T-helper 22 cell (primary cell): ENCODE measurements around the gene C16orf87.
"Not testable (repeated sequence)": the region's sequence is repeated elsewhere in the genome, so short reads cannot be mapped to it uniquely, and the experiment has no call there.

Experiments
- DNase-seq: peaks from one replicate; pipeline ENCODE4 v3.0.0-alpha.2; 2020; ENCODE audit warnings: low read depth

C16orf87 gene

DNA sequence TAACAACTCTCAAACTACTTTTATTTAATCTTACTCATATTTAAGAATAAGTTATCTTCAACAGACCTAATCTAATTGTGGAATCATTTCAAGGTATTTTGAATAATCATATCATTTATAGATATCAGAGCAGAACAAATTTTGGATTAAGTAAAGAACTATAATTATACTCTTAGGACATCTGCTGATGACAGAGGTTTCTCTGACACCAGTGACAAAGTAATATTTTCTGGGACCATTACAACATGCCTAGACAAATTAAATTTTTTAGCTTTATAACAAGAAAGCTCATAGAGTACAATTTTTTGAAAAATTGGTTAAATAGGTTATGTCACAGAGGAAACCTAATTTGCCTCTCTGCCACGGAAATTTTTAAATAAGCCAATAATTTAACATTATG is 30.5 kb downstream of the C16orf87 start:
- DNase-seq, result no peak

DNA sequence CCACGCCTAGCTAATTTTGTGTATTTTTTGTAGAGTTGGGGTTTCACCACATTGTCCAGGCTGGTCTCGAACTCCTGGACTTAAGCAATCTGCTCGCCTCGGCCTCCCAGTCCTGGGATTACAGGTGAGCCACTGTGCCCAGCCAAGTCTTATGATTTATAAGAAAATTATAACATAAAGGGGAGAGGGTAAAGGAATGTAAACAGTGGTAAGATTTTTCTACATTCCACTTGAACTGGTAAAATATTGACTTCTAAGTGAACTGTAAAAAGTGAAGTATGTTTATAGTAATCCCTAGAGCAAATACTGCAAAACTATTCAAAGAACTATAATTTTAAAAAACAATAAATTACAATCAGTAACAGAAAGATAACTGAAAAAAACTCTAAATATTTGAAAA is 33.5 kb downstream of the C16orf87 start:
- DNase-seq, result no peak

DNA sequence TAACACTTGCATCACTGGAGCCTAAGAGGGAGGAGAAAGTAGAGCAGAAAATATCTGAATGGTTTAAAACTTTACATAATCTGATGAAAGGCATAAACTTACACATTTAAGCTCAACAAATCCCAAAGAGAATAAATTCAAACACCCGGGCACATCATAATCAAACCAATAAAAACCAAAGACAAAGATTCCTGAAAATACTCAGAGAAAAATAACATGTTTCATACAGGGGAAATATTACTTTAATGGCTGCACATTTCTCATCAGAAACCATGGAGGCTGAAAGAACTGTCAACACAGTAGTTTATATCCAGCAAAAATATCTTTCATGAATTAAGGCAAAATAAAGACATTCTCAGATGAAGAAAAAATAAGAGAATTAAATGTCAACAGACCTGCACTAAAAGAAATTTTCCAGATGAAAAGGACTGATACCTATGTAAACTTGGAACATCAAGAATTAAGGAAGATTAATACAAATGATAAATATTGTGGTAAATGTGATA is 34.2 kb downstream of the C16orf87 start:
- DNase-seq, result no peak

- no peak for DNase-seq
Measured at GRCh38 chr16:46793841-46794240, 37.1 kb downstream of the C16orf87 start.

DNA sequence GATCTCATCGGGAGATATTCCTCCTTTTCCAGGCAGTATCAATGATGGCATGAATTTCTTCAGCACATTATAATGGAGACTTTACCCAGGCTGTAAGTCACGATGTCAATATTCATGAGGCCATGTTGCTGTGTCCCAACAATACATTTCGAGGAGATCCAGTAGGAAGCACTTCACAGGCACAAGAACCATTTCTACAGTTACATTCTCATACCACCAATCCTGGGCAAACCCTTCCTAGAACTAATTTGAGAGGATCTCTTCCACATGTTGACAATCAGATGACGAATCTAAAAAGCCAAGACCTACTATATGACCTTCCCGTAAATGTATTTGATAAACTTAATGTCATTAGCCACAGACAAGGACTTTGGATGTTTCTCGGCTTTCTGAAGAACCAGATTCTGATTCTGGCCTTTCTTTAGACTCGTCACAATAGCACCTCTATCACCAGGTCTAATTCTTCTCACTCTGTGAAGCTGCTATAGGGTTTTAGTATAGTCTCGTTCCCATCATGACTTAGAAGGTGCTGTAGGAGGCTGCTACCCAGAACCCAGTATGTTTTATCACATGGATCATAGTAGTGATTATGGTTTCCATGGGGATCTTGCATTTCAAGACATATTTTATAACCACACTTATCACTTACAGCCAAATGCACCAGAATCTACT is 40.2 kb downstream of the C16orf87 start:
- no peak for DNase-seq

DNA sequence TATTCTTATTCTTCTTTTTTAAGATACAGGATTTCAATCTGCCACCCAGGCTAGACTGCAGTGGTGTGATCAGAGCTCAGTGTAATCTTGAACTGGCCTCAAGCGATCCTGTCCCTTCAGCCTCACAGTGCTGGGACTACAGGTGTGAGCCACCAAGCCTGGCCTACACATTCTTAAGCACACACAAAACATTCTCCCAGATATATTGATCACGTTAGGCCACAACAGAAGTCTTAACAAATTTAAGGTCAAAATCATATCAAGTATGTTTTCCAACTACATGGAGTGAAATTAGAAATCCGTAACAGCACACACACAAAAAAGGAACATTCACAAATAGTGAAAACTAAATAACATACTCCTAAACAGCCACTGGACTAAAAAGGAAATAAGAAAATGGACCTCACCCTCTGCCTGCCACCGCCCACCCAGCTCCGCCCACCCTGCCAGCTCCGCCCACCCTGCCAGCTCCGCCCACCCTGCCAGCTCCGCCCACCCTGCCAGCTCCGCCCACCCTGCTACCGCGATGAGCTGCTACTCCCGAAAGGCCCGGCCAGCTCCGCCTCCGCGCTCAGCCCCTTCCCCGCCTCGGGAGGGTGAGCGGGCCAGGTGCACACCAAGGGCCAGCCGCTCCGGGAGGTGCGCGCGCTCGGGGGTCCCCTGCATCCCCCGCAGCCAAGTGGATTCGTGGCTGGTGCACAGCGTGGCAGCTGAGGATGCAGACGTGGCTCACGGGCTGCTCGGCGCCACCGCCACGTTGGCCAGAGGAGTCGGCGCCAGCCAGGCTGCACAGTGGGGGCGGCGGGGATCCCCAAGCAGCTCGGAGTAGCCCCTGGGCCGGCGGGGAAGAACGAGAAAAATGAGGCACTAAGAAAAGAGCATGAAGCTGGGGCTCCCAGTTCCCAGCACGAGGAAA is 41.2 kb downstream of the C16orf87 start:
- peak; percentile 68 for DNase-seq

GRCh38 chr16:46788891-46789474 is 42.0 kb downstream of the C16orf87 start:
- DNase-seq, result no peak

DNA sequence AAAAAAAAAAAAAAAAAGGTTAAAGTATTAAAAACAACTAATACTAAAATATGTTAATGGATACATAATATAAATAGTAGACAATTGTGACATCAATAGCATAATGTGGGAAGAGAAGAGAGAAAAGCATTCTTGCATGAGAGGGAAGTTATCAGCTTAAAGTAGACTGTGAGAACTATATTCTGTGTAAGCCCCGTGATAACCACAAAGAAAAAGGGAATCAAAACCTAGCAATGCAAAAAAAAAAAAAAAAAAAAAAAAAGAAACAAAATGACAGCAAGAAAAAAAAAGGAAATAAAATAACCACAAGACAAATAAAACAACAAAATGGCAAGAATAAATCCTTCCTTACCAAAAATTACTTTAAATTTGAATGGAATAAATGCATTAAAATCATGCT is 43.1 kb downstream of the C16orf87 start:
- DNase-seq, result no peak

DNA sequence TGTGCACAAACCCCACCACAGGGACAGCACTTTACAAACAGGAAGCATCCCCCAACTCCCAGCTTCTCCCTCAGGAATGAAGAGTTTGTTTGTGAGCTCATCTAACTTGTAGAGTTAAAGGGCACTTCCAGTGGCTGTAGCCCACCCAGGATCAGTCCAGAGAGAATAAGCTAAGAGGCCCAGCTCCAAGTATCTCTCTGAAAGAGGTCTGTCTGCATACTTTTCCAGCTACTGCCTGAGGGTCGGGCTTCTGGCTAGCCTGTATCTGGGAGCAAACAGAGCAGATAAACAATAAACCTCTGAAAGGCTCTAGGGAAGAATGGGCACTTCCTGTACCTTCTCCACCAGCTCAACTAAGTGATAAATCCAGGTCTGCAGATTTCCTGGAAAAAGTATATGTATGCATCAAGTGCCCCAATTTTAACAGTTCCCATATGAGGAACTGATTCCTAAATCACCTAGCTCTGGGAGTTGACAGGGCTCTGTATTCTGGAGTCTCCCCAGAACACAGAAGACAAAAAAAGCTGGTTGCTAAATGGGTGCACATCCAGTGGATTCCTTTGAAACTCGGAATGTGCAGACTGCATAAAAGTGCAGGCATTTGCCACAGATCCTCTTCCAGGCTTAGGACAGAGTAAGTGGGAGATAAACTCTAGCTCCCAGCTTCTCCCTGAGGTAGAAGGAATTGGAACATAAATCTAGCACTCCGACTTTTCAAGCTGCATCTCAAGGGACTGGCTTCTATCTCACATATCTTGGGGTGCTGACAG is 45.7 kb downstream of the C16orf87 start:
- DNase-seq, result no peak

DNA sequence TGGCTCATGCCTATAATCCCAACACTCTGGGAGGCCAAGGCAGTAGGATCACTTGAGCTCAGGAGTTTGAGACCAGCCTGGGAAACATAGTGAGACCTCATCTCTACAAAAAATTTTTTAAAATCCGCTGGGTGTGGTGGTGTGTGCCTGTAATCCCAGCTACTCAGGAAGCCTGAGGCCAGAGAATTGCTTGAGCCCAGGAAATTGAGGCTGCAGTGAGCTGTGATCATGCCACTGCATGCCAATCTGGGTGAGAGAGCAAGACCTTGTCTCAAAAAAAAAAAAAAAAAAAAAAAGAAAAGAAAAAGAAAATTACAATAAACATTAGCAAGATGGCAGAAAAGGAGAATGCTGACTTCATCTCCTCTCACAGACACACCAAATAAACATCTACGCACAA is 46.4 kb downstream of the C16orf87 start:
- DNase-seq, result not testable (repeated sequence)

- no peak for DNase-seq
Measured at GRCh38 chr16:46783800-46784199, 47.2 kb downstream of the C16orf87 start.

DNA sequence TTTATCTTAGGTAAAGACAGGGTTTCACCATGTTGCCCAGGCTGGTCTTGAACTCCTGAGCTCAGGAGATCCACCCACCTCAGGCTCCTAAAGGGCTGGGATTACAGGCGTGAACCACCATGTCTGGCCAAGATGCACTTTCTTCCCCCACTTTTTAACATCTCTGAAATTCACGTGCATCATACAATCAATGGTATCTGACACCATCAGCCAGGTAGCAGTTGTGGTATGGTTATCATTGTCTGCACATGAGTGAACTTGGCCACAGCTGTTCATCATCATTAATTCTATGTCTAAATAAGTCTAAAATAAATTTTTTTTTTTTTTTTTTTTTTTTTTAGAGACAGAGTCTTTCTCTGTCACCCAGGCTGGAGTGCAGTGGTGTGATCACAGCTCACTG is 48.7 kb downstream of the C16orf87 start:
- DNase-seq, result no peak

- DNase-seq, result no peak
Measured at GRCh38 chr16:46777804-46778203, 53.2 kb downstream of the C16orf87 start.

GRCh38 chr16:46775214-46775613 is 55.8 kb downstream of the C16orf87 start:
- DNase-seq, result no peak

DNA sequence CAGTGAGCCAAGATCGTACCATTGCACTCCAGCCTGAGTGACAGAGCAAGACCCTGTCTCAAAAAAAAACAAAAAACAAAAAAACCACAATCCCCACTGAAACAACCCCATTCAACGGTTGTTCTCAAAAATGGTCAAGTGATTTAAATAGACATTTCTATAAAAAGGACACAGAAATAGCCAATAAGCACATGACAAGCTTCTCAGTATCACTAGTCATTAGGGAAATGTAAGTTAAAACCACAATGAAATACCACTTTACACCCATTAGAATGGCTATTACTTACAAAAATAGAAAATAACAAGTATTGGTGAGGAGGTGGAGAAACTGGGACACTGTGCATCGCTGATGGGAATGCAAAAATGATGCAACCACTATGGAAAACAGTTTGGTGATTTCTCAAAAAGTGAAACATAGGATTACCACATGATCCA is 56.2 kb downstream of the C16orf87 start:
- DNase-seq, result no peak

- DNase-seq, result no peak
Measured at GRCh38 chr16:46772463-46772862, 58.5 kb downstream of the C16orf87 start.

GRCh38 chr16:46768809-46769208 is 62.2 kb downstream of the C16orf87 start:
- no peak for DNase-seq

DNA sequence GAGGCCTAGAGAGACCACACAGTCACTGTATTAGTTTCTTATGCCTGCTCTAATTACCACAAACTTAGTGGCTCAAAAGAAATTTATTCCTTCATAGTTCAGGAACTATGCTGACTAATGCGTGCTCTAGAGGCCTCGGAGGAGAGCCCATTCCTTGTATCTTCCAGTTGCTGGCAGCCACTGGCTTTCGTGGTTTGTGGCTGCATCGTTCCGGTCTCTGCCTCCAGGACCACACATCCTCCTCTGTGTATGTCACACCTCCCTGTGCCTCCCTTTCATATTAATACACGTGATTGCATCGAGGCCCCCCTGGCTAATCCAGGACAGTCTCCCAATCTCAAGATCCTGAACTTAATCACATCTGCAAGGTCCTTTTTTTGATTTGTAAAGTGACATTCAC is 65.9 kb downstream of the C16orf87 start:
- DNase-seq, result no peak

DNA sequence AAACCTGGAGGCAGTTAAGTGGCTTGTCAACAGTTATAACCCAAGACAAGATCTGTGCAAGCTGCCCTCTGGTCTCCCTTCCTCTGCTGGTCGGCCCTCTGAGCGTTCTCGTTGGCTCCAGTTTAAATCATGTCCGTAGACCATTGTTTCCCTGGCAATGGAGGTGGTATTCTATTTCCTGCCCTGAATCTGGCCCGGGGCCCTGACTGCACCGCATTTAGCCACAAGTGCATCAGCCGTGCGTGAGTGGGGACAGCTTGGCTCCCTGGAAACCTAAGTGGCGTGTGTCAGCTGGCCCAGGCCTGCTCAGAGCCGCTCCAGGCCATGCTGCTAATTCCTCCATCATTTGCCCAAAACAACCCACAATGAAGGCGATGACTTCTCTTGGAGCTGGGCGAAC is 67.8 kb downstream of the C16orf87 start:
- DNase-seq, result no peak

GRCh38 chr16:46762583-46762982 is 68.4 kb downstream of the C16orf87 start:
- DNase-seq, result no peak

GRCh38 chr16:46759309-46759708 is 71.7 kb downstream of the C16orf87 start:
- DNase-seq, result no peak
